ENCODE data around the gene IL31RA.

The IL31RA gene

DNA sequence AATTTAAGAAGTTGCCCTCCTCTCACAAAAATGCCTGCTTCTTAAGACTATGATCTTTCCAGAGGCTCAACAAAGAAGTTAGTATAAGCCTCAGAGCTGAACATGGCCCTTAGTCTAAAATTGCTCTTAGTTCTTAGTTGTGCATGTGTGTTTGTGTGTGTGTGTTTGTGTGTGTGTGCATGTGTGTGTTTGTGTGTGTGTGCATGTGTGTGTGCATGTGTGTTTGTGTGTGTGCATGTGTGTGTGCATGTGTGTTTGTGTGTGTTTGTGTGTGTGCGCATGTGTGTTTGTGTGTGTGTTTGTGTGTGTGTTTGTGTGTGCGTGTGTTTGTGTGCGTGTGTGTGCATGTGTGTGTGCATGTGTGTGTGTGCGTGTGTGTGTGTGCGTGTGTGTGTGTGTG lies 15.8 kb downstream of the IL31RA start:
- H3K9me3 ChIP-seq = no peaks in the 10 kb centered on the region
- H3K27me3 ChIP-seq = no peaks in the 10 kb centered on the region
- H3K27ac ChIP-seq = no peak overlapping the region
- no peaks in the 10 kb centered on the region for H3K4me1 ChIP-seq (ENCODE audit: control insufficient read depth in 1 of 2, insufficient read depth in 1 of 2, low read depth in 1 of 2, low read length in 1 of 2)
- H3K4me3 ChIP-seq (ENCODE audit: low read depth in 1 of 2, low read length in 1 of 2) = no peak overlapping the region
- no peaks in the 10 kb centered on the region for H3K36me3 ChIP-seq
- no peak for TF ChIP-seq CTCF (IDR thresholded peaks at IDR 0.05)

GRCh38 chr5:55868846-55869245 lies 17.7 kb downstream of the IL31RA start:
- Histone ChIP-seq H3K27ac (no peak overlapping the region), H3K36me3 (no peaks in the 10 kb centered on the region), H3K4me3 (ENCODE audit: low read depth in 1 of 2, low read length in 1 of 2) (no peak overlapping the region), H3K9me3 (no peaks in the 10 kb centered on the region), H3K4me1 (ENCODE audit: control insufficient read depth in 1 of 2, insufficient read depth in 1 of 2, low read depth in 1 of 2, low read length in 1 of 2) (no peaks in the 10 kb centered on the region), H3K27me3 (no peaks in the 10 kb centered on the region)
- TF ChIP-seq CTCF (IDR thresholded peaks at IDR 0.05) = no peak

GRCh38 chr5:55869847-55870246 lies 18.7 kb downstream of the IL31RA start:
- Histone ChIP-seq H3K27ac (no peak overlapping the region), H3K4me1 (ENCODE audit: control insufficient read depth in 1 of 2, insufficient read depth in 1 of 2, low read depth in 1 of 2, low read length in 1 of 2) (no peaks in the 10 kb centered on the region), H3K27me3 (no peaks in the 10 kb centered on the region), H3K9me3 (no peaks in the 10 kb centered on the region), H3K4me3 (ENCODE audit: low read depth in 1 of 2, low read length in 1 of 2) (no peak overlapping the region), H3K36me3 (no peaks in the 10 kb centered on the region)
- no peak for TF ChIP-seq CTCF (IDR thresholded peaks at IDR 0.05)

GRCh38 chr5:55873234-55873633 lies 22.1 kb downstream of the IL31RA start:
- Histone ChIP-seq H3K4me3 (ENCODE audit: low read depth in 1 of 2, low read length in 1 of 2) (no peak overlapping the region), H3K27me3 (no peaks in the 10 kb centered on the region), H3K36me3 (no peaks in the 10 kb centered on the region), H3K27ac (no peak overlapping the region), H3K4me1 (ENCODE audit: control insufficient read depth in 1 of 2, insufficient read depth in 1 of 2, low read depth in 1 of 2, low read length in 1 of 2) (no peaks in the 10 kb centered on the region), H3K9me3 (no peaks in the 10 kb centered on the region)
- TF ChIP-seq CTCF (IDR thresholded peaks at IDR 0.05) = no peak

DNA sequence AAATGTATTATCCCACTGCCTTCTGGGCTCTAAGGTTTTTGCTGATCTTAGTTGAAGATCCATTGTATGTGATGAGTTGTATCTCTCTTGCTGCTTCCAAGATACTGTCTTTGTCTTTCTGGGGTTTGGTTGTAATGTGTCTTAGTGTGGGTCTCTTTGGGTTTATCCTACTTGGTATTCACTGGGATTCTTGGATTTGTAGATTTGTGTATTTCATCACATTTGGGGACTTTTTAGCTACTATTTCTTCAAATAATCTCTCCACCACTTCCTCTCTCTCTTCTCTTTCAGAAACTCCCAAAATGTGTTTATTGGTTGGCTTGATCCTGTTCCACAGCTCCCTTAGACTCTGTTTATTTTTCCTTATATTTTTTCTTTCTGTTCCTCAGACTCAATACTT lies 26.5 kb downstream of the IL31RA start:
- Histone ChIP-seq H3K9me3 (no peaks in the 10 kb centered on the region), H3K27ac (no peak overlapping the region), H3K4me3 (ENCODE audit: low read depth in 1 of 2, low read length in 1 of 2) (no peak overlapping the region), H3K36me3 (no peaks in the 10 kb centered on the region), H3K27me3 (no peaks in the 10 kb centered on the region), H3K4me1 (ENCODE audit: control insufficient read depth in 1 of 2, insufficient read depth in 1 of 2, low read depth in 1 of 2, low read length in 1 of 2) (no peaks in the 10 kb centered on the region)
- TF ChIP-seq CTCF (IDR thresholded peaks at IDR 0.05) = no peak

GRCh38 chr5:55880453-55880852 lies 29.3 kb downstream of the IL31RA start:
- Histone ChIP-seq H3K9me3 (no peaks in the 10 kb centered on the region), H3K36me3 (no peaks in the 10 kb centered on the region), H3K27ac (no peak overlapping the region), H3K4me1 (ENCODE audit: control insufficient read depth in 1 of 2, insufficient read depth in 1 of 2, low read depth in 1 of 2, low read length in 1 of 2) (no peaks in the 10 kb centered on the region), H3K27me3 (no peaks in the 10 kb centered on the region), H3K4me3 (ENCODE audit: low read depth in 1 of 2, low read length in 1 of 2) (no peak overlapping the region)
- no peak for TF ChIP-seq CTCF (IDR thresholded peaks at IDR 0.05)
